Measurements from ENCODE around the gene OLA1. TPM values are rescaled to one million over a fixed set of nuclear protein-coding genes. Genes with fewer than 3 reads are reported as not detected.
A peak's percentile ranks its signal among the peaks of the same experiment; 100 is the strongest.

The OLA1 gene
- total RNA-seq, 1 donor from 2014 or later, result 157 TPM

DNA sequence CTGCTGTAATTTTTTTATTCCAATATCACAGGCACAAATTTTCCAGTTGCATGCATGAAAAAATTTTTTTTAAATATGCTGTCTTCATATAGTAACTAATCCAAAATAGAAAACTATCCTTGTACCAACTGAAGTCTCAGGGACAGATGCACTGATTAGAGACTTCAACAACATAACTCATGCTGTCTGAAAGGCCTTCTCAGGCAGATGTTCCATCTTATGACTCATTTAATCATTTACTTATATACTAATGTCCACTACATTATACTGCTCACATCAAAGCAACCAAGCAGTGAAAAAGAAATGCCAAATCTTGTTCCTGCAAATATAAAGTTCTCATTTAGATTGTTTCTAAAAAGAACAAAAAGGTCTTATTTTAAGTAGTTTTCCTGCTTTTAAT lies 53.1 kb downstream of the OLA1 start:
- H3K36me3 ChIP-seq (ENCODE audit: control insufficient read depth, insufficient read depth, low read length), result no peaks in the 10 kb centered on the region

DNA sequence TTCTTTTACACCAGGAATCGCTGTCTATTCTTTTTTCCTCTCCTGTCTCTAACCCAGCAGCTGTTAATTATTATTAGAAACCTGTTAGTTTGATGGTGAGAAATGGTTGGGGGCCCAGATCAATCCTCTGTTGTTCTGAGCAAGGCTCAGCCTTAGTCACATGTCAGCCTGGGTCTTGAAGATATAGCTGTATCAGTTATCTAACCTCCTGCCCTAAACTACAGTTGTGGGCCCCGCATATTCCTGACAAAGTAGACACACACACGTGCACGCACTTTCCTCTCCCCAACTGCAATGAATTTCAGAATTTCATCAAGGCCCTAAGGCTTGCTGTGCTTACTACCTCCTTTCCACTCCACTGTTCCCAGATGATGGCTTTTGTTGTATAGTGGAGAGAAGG lies 54.6 kb downstream of the OLA1 start:
- no peak for TF ChIP-seq CTCF (IDR thresholded peaks at IDR 0.05; ENCODE audit: insufficient read depth, low read length, poor library complexity, severe bottlenecking)
- no peaks in the 10 kb centered on the region for H3K36me3 ChIP-seq (ENCODE audit: control insufficient read depth, insufficient read depth, low read length)
- no peak for DNase-seq (ENCODE audit: low read depth)
- no peak overlapping the region for H3K4me3 ChIP-seq (ENCODE audit: low read depth, low read length)
- no peaks in the 10 kb centered on the region for H3K27me3 ChIP-seq (ENCODE audit: control insufficient read depth, insufficient read depth, low read length)

More for the DNA sequence above, 53.1 kb downstream of the OLA1 start:
- TF ChIP-seq CTCF (IDR thresholded peaks at IDR 0.05; ENCODE audit: insufficient read depth, low read length, poor library complexity, severe bottlenecking), result no peak
- Histone ChIP-seq H3K27me3 (ENCODE audit: control insufficient read depth, insufficient read depth, low read length) (no peaks in the 10 kb centered on the region), H3K4me3 (ENCODE audit: low read depth, low read length) (no peak overlapping the region)
- DNase-seq (ENCODE audit: low read depth), result peak; percentile 14

DNA sequence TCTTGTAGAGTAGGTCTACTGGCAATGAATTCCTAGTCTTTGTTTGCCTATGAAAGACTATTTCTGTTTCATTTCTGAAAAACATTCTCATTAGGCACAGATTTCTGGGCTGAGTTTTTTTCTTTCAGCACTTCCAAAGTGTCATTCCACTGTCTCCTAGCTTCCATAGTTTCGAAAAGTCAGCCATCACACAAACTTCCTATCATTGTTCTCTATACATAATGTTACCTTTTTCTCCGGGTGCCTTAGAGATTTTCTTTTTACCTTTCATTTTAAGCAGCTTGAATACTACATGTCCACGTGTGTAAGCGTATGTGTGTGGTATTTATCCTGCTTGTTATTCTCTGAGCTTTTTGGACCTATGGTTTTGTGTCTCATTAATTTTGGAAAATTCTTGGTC lies 55.7 kb downstream of the OLA1 start:
- DNase-seq (ENCODE audit: low read depth), result no peak
- TF ChIP-seq CTCF (IDR thresholded peaks at IDR 0.05; ENCODE audit: insufficient read depth, low read length, poor library complexity, severe bottlenecking), result no peak
- Histone ChIP-seq H3K4me3 (ENCODE audit: low read depth, low read length) (no peak overlapping the region), H3K27me3 (ENCODE audit: control insufficient read depth, insufficient read depth, low read length) (no peaks in the 10 kb centered on the region), H3K36me3 (ENCODE audit: control insufficient read depth, insufficient read depth, low read length) (no peaks in the 10 kb centered on the region)

- Histone ChIP-seq H3K36me3 (ENCODE audit: control insufficient read depth, insufficient read depth, low read length) (no peaks in the 10 kb centered on the region), H3K27me3 (ENCODE audit: control insufficient read depth, insufficient read depth, low read length) (no peaks in the 10 kb centered on the region), H3K4me3 (ENCODE audit: low read depth, low read length) (no peak overlapping the region)
- no peak for TF ChIP-seq CTCF (IDR thresholded peaks at IDR 0.05; ENCODE audit: insufficient read depth, low read length, poor library complexity, severe bottlenecking)
- no peak for DNase-seq (ENCODE audit: low read depth)
These were observed 56.8 kb downstream of the OLA1 start for GRCh38 chr2:174191342-174192074.

GRCh38 chr2:174184915-174185314 lies 63.4 kb downstream of the OLA1 start:
- no peak for DNase-seq (ENCODE audit: low read depth)
- Histone ChIP-seq H3K36me3 (ENCODE audit: control insufficient read depth, insufficient read depth, low read length) (no peaks in the 10 kb centered on the region), H3K27me3 (ENCODE audit: control insufficient read depth, insufficient read depth, low read length) (no peaks in the 10 kb centered on the region), H3K4me3 (ENCODE audit: low read depth, low read length) (no peak overlapping the region)
- TF ChIP-seq CTCF (IDR thresholded peaks at IDR 0.05; ENCODE audit: insufficient read depth, low read length, poor library complexity, severe bottlenecking), result no peak

GRCh38 chr2:174184504-174184903 lies 63.8 kb downstream of the OLA1 start:
- H3K4me3 ChIP-seq (ENCODE audit: low read depth, low read length), result no peak overlapping the region
- DNase-seq (ENCODE audit: low read depth), result no peak
- no peaks in the 10 kb centered on the region for H3K27me3 ChIP-seq (ENCODE audit: control insufficient read depth, insufficient read depth, low read length)
- no peaks in the 10 kb centered on the region for H3K36me3 ChIP-seq (ENCODE audit: control insufficient read depth, insufficient read depth, low read length)
- no peak for TF ChIP-seq CTCF (IDR thresholded peaks at IDR 0.05; ENCODE audit: insufficient read depth, low read length, poor library complexity, severe bottlenecking)

All from kidney epithelial cell (primary cell).